NCI-H2227 treated with DMSO at 0.1 percent for 48 hours (cell line): ENCODE data around the gene PLPPR3.
"Not testable (repeated sequence)": the region's sequence is repeated elsewhere in the genome, so short reads cannot be mapped to it uniquely, and the experiment has no call there.

Experiments used
- DNase-seq: peaks from one replicate; lab custom pipeline; 2025; lab: John Stamatoyannopoulos, UW

The PLPPR3 gene

DNA sequence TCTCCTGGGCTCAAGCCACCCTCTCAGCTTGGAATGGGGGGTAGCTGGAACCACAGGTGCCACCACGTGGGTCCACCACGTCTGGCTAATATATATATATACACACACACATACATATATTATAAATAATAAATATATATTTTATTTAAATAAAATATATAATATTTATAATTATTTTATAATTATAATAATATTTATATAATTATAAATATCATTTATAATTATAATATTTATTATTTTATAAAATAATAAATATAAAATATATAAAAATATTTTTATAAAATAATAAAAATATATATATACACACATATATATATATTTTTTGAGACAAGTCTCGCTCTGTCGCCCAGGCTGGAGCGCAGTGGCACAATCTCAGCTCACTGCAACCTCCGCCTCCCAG, 32.8 kb upstream of the PLPPR3 start:
- no peak for DNase-seq

DNA sequence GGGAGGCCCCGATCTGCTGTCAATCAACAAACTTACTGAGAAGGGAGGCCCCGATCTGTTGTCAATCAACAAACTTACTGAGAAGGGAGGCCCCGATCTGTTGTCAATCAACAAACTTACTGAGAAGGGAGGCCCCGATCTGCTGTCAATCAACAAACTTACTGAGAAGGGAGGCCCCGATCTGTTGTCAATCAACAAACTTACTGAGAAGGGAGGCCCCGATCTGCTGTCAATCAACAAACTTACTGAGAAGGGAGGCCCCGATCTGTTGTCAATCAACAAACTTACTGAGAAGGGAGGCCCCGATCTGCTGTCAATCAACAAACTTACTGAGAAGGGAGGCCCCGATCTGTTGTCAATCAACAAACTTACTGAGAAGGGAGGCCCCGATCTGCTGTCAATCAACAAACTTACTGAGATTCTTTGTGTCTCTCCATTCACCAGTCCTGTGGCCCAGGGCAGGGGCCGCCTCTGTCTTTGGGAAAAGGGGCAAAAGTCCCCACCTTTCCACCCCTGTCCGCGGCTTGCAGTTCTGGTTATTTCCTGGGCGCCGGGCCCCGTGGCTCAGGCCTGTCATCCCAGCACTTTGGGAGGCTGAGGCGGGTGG, 32.0 kb upstream of the PLPPR3 start:
- DNase-seq: not testable (repeated sequence)

DNA sequence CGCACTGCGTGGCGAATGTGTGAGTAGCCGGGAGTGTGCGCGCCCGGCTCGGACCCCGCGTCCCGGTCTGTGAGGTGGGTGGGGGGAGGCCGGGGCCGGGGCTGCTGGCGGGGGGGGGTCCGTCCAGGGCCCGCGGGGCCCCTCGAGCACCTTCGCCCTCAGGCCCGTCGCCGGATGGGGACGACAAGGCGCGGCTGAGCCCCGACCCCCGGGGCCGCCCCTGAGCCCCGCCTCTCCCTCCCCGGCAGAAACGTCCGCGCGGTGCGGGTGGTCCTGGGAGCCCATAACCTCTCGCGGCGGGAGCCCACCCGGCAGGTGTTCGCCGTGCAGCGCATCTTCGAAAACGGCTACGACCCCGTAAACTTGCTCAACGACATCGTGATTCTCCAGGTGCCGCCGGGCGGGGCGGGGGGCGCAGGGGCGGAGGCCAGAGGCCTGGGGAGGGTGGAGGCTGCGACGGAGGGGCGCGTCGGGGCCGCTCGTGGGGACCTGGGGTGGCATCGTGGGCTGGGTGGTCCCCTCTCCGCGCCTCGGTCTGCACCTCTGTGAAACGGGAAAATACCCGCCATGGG, 31.3 kb upstream of the PLPPR3 start:
- DNase-seq: no peak

DNA sequence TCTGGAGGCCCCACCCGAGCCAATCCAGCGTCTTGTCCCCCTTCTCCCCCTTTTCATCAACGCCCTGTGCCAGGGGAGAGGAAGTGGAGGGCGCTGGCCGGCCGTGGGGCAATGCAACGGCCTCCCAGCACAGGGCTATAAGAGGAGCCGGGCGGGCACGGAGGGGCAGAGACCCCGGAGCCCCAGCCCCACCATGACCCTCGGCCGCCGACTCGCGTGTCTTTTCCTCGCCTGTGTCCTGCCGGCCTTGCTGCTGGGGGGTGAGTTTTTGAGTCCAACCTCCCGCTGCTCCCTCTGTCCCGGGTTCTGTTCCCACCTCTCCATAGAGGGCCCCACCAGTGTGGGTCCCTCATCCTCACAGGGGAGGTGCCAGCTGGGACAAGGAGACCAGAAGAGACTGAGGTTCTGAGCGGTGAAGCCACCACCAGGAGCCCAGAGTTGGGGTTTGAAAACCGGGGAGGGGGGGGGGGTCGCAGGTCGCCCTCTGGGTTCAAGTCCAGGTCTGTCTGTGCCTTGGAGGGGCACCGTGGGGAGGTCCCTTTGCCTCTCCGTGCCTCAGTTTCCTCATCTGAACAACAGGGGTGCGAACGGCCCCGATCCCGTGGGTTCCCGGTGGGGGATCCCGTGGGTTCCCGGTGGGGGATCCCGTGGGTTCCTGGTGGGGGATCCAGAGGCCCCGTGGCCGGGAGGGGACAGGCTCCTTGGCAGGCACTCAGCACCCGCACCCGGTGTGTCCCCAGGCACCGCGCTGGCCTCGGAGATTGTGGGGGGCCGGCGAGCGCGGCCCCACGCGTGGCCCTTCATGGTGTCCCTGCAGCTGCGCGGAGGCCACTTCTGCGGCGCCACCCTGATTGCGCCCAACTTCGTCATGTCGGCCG, 30.6 kb upstream of the PLPPR3 start, which contains the start of gene ELANE:
TSS of gene ELANE (plus strand) at position 168 of the 878 bp plus-strand sequence. CDS start at position 194, 26 bp downstream.
- no peak for DNase-seq

DNA sequence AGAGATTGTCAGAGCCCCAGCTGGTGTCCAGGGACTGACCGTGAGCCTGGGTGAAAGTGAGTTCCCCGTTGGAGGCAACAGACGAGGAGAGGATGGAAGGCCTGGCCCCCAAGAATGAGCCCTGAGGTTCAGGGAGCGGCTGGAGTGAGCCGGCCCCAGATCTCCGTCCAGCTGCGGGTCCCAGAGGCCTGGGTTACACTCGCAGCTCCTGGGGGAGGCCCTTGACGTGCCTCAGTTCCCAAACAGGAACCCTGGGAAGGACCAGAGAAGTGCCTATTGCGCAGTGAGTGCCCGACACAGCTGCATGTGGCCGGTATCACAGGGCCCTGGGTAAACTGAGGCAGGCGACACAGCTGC, 29.2 kb upstream of the PLPPR3 start:
- DNase-seq: no peak

DNA sequence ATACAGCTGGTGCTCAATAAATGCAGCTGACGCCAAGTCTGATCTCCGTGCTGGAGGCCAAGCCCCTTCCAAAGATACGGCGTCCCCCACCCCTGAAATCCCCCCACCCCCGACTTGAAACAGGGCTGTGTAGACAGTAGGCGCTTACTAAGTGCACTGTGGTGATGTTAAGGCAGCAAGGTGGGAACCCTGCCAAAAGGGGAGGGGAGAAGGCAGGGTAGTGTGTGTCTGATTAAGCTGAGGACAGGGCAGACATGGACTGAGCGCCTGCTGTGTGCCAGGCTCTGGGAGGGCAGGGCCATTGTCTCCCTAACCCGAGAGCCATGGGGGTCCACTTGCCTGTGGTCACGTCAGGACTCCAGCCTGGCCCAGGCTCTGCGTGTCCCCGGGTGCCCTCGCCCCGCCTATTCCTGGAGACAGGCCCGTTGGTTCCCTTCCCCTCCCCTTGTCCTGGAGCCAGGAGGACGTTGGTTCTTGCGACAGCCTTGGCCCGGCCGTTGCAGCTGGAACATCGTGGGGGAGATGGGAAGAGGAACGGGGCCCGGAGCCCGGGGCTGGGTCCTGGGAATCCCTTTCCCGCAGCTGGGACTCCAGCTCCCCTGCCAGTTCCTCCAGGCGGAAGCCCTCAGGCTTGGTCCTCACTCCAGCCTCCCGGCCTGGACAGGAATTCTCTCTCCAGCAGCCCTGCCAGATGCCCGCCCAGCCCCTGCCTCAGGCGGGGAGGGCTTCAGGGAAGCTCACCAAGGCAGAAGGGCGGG, 28.6 kb upstream of the PLPPR3 start:
- DNase-seq: peak; percentile 22

DNA sequence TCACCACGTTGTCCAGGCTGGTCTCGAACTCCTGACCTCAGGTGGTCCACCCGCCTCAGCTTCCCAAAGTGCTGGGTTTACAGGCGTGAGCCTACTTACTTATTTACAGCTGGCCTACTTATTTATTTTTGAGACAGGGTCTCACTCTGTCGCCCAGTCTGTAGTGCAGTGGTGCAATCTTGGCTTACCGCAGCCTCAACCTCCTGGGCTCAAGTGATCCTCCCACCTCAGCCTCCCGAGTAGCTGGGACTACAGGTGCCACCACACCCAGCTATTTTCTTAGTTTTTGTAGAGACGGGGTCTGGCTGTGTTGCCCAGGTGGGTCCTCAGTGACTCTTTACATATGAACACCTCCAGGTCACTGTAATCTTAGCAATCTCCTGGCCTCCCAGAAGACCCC, 27.4 kb upstream of the PLPPR3 start:
- not testable (repeated sequence) for DNase-seq

DNA sequence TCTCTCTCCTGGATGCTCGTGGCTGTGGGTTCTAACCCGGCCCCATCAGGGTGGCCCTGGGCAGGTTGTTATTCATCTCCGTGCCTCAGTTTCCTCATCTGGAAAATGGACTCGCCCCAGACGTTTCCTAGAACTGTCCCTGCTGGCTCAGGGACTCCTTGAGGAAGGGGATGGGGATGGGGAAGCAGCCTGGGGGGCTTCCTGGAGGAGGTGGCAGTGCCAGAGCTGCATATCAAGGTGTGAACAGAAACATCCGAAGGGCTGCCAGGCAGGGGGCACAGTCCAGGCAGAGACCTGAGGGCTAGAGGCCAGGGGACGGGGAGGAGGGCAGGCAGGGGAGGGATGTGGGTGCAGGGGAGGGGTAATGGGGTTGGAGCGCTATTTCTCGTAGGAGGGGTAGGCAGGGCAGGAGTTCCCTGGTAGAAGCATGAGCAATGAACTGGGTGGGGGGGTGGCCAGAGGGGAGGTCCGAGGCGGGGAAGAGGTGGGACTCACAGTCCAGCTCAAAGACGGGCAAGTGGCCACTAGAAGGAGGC, 26.7 kb upstream of the PLPPR3 start:
- no peak for DNase-seq

DNA sequence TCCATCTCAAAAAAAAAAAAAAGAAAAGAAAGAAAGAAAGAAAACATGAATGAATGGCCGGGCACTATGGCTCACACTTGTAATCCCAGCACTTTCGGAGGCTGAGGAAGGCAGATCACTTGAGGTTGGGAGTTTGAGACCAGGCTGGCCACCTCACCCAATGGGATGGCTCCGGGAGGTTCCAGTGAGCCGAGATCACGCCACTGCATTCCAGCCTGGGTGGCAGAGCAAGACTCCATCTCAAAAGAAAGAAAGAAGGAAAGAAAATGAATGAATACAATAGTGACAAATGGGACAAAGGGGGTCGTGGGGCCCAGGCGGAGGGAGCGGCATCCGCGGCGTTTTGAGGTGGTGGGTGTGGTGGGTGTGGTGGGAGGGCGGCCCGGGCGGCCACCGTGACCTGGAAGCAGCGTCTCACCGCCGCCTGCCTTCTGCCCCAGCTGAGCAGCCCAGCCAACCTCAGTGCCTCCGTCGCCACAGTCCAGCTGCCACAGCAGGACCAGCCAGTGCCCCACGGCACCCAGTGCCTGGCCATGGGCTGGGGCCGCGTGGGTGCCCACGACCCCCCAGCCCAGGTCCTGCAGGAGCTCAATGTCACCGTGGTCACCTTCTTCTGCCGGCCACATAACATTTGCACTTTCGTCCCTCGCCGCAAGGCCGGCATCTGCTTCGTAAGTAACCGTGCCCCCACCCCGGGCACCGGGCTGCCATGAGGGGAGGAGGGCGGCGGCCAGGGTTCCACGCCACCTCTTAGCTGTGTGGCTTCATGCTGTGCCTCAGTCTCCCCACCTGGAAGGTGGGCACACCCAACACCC, 24.2 kb upstream of the PLPPR3 start:
- DNase-seq: no peak

DNA sequence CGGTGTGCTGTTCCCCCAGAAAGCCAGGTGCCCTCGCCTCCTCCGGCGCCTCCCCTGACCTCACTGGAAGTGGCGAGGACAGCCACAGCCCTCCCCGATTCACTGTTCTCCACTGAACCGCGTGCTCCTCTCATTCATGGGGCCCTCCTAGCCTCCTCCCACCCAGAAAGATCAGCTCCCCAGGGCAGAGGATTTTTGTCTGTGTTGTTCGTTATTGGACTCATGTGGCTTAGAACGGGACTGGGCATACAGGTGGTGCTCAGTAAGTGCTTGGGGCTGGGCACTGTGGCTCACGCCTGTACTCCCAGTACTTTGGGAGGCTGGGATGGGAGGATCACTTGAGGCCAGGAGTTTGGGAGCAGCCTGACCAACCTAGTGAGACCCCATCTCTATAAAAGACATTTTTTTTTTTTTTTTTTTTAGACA, 22.8 kb upstream of the PLPPR3 start:
- DNase-seq: peak; percentile 9

DNA sequence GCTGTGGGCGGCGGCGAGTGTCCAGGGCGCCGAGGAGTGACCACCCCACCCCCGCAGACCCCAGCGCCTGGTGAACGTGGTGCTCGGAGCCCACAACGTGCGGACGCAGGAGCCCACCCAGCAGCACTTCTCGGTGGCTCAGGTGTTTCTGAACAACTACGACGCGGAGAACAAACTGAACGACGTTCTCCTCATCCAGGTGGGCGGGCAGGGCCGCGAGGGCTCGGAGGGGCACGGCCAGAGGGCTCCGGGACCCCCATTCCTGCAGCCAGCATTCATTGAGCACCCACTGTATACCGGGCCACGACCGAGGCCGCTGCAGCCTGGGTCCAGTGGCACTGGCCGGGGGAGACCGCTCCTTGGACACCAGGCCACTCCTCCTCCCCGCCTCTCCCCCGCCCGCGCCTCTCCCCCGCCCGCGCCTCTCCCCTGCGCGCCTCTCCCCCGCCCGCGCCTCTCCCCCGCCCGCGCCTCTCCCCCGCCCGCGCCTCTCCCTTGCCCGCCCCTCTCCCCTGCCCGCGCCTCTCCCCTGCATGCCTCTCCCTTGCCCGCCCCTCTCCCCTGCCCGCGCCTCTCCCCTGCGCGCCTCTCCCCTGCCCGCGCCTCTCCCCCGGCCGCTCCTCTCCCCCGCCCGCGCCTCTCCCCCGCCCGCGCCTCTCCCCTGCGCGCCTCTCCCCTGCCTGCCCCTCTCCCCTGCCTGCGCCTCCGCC, 22.2 kb upstream of the PLPPR3 start:
- DNase-seq: peak; percentile 12

DNA sequence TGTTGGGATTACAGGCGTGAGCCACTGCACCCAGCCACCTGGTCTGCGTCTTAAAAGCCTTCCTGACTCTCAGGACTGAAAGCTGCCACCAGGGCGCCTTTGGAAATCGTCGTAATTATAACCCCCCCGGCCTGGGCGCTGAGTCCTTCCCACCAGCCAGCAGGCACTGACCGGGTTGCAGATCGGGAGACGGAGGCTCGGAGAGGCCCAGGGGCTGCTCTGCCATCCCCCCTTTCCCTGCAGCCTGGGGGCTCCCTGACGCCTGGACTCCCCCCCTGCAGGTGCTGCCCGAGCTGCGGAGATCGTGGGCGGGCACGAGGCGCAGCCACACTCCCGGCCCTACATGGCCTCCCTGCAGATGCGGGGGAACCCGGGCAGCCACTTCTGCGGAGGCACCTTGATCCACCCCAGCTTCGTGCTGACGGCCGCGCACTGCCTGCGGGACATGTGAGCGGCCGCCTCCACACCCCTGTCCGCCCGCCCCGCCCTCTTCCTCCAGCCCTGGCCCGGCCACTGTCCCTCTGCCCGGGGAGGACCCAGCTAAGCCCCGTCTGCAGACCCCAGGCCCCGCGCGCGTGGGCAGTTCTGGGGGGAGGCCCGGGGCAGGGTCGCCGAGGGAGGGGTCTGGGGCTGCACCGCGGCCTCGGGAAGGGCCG, 21.6 kb upstream of the PLPPR3 start:
- peak; percentile 13 for DNase-seq

DNA sequence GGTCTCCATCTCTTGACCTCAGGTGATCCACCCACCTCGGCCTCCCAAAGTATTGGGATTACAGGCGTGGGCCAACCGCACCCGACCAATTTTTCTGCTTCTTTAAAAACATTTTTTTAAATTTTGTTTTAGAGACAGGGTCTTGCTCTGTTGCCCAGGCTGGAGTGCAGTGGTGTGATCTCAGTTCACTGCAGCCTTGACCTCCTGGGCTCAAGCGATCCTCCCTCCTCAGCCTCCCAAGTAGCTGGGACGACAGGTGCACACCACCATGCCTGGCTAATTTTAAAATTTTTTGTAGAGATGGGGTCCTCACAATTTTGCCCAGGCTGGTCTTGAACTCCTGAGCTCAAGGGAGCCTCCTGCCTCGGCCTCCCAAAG, 21.0 kb upstream of the PLPPR3 start:
- DNase-seq: not testable (repeated sequence)

DNA sequence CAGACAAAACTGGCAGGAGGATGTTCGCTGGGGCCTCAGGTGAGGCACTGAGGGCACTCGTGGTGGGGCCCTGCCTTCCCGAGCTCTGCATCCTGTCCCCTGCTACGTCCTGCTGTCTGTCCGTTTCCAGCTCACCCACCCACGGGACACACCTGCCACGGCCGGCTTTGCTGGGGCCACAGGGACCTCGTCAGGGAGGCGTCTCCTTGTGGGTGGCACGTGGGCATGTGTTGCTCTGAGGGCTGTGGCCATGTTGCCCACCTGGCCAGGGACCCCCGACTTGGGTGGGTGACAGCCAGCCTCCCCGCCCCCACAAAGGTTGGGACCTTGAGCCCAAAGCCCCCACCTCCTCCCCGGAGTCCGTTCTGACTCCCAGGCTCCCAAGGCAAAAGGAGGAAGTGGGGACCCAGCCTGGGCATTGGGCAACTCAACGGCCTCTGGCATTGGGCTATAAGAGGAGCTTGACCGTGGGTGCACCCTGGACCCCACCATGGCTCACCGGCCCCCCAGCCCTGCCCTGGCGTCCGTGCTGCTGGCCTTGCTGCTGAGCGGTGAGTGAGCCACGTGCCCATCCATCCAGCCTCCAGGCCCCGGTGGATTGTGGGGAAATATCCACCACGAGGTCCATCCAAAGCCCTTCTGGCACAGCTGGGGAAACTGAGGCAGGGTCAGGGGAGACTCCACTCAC, 18.9 kb upstream of the PLPPR3 start, which contains the start of gene PRTN3:
TSS of gene PRTN3 (plus strand) at position 481 of the 688 bp plus-strand sequence. CDS start at position 491, 10 bp downstream.
- DNase-seq: no peak

DNA sequence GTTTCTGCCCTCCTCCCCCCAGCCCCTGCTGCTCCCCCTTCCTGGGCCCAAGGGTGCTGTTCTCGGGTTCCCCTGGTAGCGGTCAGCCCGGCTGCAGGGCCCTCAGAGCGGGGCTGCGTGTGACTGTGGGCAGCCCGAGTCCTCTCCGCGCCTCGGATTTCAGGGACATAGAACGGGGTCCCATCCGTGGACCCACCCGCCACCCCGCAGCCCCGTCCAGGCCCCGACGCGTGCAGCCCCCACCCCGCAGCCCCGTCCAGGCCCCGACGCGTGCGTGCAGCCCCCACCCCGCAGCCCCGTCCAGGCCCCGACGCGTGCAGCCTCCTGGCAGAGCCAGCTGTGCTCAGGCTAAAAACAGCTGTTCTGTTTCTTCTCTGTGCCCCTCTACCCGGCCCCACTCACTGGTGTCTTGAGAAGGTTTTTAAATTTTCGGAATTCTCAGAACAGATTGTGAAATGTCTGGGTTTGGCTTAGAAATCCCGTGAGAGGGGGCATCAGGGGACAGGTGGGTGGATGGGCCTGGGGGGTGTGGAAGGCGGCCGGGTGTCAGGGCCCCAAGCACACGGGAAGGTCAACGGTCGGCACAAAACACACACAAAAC, 13.6 kb upstream of the PLPPR3 start:
- DNase-seq: no peak

DNA sequence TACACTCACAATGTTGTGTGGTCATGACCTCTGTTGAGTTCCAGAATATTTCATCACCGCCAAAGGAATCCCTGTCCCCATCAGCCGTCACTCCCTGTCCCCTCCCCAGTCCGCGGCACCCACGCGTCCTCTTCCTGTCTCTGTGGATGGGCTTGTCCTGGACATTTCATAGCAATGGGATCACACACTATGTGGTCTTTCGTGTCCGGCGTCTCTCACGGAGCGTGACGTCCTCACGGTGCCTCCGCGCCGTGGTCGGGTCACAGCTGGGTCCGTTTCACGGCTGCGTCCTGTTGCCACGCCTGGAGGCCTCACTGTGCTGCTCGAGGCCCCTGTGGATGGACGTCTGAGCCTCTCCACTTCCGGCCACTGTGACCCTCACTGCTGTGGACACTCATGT, 12.5 kb upstream of the PLPPR3 start:
- no peak for DNase-seq

DNA sequence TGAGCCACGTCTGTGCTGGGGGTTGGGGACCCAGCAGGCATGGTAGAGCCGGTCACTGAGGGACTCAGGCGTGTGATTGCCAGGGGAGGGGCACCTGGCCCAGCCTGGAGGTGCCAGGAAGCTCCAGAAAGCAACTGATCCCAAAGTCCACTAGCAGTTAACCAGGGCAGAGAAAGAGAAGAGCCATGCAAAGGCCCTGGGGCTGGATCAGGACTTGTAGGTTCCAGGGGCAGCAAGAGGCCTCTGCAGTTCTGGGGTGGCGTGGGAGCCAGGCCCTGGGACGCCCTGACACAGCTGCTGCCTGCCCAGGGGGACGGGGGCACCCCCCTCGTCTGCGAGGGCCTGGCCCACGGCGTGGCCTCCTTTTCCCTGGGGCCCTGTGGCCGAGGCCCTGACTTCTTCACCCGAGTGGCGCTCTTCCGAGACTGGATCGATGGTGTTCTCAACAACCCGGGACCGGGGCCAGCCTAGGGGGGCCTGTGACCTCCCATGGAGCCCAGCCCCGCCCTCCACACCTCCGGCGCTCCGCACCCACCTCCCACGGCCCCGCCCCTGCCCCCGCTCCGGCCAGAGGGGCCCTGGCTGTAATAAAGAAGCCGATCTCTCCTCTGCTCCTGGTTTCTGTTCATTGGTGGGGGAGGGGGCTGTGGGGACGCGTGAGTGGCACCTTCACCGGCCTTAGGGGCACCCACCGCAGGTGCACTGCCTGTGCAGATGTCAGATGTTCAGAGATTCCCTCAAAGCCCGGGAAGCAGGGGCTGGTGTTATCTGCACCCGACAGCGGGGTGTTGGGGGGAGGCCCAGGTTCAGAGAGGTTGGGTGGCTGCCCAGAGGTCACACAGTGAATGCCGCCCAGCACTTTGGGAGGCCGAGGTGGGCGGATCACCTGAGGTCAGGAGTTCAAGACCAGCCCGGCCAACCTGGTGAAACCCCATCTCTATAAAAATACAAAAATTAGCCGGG, 9.9 kb upstream of the PLPPR3 start:
- DNase-seq: no peak
